T1000 (cell line): Measurements from ENCODE around the gene NFIC.
"Not testable (repeated sequence)": the region's sequence is repeated elsewhere in the genome, so short reads cannot be mapped to it uniquely, and the experiment has no call there.

Source experiments
- DNase-seq: peaks from one replicate; lab custom pipeline; 2025; ENCODE audit warnings: mixed read lengths; lab: John Stamatoyannopoulos, UW

NFIC gene

DNA sequence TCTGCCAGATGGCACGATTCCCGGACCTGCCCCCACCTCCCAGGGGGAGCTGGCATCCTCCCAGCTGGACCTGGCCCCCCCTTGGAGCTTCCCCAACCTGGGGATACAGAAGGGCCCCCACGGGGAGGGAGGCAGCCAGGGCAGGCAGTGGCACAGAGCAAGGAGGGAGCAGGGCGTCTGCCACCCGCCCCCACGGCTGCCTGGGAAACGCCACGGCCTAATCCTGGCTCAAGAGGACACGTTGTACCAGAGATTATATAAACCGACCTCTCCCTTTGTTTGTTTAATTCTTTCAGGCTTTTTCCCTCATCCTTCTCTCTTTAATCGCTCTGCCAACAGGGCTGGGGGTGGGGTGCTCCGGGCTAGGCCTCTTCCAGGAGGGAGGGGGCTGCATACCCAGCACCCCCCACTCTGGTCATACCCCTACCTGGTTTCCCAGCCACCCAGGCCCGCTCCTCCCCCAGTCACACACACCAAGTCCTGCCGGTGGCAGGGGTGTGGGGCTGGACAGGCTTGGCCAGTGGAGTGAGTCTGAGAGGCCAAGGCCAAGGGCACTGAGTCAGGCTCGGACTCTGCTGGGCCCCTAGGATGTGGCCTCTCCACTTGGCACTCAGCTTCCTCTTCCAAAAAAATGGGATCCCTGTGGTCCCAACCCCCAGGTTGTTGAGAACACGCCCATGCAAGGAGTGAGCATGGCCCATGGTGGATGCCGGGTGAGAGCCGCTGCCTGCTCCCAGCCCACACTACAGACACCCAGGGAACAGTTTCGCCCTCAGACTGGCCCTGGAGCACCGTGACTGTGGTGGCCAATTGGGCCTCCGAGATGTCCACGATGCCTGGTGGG is 29.5 kb upstream of the NFIC start:
- no peak for DNase-seq

DNA sequence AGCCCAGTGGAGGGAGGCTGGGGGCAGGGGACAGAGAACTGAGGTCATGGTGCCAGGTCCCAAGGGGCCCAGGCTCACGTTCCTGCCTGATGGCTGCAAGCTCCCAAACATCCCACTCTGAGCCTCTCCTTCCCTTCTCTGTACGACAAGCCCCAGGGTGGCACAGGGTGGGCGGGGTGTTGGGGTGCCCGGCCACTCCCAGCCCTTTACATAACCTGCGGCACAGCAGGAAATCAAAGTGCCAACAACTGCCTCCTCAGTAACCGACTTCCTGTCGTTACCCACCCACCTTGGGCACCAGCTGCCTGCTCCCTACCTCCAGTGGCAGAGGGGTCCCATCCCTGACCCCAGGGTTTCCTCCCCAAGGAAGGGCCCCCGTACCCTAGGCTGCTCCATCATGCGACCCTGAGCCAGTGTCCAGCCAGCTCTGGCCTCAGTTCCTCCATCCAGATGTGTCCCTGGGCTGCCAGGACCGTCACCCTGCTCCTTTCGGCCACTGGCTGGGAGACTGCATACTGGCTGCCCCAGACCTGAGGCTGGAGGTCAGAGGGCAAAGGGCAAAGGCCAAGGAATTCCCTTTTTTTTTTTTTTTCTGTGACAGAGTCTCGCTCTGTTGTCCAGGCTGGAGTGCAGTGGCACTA is 27.7 kb upstream of the NFIC start:
- no peak for DNase-seq

DNA sequence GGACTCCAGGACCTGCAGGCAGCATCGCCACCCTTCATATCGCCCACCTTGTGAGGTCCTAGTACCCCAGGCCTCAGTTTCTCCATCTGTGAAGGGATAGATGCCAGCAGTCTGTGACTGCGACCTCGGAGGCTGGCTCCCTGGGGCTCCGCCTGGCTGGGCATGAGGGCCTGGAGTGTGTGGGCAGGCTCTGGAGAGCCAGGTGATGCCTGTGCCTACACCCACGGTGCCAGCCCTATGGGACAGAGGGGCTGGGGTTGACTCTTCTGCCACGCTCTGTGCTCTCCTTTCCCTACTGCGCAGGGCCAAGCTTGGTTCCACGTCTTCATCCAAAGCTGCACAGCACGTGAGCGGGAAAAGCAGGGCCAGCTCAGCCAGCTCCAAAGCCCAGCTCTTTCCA is 26.0 kb upstream of the NFIC start:
- no peak for DNase-seq

DNA sequence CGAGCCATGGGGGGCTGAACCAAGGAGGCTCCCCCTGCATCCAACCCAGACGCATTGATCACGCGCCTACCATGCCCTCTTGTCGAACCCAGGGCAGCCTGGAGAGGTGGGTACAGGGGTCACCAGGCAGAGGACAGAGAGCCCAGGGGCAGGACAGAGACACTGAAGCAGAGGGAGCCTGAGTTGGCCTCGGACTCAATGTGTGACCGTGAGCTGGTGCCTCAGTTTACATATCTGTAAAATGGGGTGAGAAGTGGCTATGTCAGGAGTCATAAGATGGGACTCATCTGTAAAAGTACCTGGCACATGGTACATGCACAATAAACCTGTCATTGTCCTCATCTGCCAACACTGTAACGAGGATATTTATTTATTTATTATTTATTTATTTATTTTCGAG is 24.1 kb upstream of the NFIC start:
- no peak for DNase-seq

DNA sequence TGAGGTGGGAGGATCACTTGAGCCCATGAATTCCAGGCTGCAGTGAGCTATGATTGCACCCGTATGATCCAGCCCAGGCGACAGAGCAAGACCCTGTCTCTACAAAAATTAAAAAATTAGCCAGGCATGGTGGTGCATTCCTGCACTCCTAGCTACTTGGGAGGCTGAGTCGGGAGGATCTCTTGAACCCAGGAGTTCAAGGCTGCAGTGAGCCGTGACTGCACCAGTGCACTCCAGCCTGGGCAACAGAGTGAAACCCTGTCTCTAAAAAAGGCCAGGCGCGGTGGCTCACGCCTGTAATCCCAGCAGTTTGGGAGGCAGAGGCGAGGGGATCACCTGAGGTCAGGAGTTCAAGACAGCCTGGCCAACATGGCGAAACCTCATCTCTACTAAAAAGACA is 23.4 kb upstream of the NFIC start:
- not testable (repeated sequence) for DNase-seq

DNA sequence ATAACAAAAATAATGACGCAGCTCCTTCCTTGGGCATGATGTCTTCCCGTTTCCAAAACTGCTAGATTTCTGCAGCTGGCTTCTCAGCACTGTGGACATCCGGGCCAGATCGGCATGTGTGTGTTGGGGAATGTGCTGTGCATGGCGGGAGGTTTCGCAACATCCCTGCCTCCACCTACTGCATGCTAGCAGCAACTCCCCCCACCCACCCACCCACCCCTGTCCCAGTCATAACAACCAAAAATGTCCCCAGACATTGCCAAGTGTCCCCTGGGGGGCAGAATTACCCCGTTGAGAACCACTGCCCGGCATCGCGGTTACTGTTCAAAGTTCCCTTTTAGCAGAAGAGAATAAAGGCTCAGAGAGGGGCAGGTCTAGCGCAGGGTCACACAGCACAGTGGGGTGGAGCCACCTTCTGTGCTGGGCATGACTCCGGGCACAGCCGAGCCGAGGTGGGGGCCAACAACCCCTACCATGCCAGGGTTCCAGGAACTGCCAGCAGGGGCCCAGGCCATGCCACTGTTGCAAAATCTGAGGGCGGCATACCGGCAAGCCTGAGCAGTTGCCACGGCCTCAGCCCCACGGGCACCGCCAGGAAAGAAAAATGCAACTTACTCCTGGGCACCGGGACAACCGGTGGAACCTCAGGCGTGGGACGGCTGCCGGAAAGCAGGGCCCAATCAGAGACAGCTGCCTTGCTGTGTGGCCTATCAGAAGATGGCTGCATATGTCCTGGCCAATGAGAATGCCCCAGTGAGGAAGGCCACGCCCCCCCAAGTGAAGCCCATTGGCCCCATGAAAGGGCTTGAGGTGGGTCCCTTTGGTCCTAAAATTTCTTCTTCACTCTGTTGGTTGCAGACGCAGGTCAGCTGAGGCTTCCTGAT is 22.5 kb upstream of the NFIC start:
- peak; percentile 77 for DNase-seq

DNA sequence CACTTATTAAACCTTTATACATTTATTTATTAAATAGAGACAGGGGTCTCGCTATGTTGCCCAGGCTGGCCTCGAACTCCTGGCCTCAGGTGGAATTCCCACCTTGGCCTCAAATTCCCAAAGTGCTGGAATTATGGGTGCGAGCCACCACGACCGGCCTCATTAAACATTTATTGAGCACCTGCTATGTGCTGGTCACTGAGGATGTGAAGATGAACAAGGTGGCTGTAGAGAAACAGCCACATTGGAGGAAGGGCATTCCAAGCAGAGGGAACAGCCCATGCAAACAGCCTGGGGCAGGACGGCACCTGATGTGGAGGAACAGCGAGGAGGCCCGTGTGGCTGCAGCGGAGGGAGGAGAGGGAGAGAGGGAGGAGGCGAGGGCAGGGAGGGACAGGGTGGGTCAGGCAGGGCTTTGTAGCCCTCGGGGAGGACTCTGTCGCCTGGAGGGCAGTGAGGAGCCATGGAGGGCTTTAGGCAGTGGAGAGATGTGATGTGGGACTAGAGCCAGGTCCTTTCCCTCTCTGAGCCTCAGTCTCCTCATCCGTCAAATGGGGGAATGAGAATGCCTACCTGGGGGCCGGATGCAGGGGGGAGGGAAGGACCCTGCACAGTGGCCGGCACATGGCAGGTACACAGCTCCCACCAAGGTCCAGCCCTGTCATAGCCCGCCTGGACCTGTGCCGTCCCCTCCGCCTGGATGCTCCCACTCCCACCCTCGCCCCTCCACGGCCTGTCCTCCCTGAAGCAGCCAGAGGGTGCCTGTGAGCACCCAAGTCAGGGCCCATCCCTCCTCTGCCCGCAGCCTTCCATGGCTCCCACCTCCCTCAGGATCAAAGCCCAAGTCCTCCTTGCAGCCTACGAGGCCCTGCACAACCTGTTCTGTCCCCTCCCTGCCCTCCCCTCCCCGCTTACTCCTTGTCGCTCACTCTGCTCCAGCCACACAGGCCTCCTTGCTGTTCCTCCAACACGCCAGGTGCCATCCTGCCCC is 21.5 kb upstream of the NFIC start:
- DNase-seq: no peak

DNA sequence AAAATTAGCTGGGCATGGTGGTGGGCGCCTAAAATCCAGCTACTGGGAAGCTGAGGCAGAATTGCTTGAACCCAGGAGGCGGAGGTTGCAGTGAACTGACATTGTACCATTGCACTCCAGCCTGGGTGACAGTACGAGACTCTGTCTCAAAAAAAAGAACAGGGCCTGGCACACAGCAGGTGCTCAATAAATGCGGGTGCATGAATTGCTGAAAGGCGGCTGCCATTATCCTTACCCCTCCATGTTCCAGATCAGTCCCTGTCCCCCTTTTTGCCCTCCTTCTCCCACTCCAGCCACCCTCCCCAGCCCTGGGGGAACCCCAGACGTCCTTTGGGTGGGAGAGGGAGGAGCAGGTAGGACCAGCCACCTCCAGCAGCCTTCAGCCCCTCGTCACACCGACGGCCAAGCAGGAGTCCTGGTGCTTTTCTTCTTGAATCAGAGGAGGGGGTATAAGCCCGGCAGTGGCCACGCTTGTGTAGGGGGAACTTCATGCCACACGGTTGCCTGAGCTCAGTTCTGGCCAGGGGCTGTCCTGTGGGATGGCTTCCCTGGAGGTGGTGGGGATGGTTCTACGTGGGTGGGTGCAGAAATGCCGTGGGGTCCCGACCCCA is 20.4 kb upstream of the NFIC start:
- no peak for DNase-seq

DNA sequence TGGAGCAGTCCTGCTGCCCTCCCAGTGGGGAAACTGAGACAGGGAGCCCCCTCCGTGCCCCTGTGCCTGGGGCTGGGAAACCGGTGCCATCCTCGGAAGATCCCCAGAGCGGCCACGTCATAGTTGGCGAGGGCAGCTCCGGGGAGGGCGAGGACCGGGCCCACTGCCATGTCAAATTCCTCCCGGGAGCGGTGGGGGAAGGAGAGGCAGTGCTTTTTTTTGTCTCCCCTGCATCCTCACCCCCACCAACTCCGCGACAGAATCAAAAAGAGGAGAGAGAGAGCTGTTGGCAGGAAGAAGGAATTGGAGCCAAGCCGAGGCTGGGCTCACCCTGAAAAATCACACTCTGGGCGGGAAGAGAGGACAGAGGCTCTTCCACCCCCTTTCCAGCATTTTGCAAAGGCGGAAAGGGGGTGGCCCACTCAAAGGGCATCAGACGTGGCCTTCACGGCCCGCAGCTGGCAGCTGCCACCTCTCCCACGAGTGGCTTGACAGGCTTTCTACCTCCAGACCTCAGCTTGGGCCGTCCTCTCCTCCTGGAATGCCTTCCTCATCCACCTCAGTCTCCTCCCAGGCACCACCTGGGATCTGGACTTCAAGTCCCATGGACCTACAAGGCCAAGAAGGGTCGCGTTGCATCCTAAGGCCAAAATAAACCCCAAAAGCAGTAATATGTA is 19.6 kb upstream of the NFIC start:
- DNase-seq: no peak

DNA sequence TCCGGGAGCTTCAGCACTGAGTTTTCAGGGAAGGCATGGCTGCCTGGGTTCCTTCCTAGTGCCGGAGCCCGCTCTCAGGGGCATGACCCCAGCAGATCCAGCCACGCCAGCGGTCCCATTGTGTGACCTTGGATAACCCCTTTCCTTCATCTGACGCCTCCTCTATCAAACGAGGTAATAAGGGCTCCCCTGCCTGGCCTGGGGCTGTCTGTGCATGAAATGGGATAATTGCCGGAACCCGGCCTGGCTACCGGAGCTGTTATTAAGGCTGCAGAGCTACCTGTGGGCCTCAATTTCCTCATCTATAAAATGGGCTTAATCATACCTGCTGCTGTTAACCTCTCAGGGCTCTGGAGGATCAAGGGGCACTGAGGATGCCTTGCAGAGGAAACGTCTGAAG is 18.3 kb upstream of the NFIC start:
- no peak for DNase-seq

DNA sequence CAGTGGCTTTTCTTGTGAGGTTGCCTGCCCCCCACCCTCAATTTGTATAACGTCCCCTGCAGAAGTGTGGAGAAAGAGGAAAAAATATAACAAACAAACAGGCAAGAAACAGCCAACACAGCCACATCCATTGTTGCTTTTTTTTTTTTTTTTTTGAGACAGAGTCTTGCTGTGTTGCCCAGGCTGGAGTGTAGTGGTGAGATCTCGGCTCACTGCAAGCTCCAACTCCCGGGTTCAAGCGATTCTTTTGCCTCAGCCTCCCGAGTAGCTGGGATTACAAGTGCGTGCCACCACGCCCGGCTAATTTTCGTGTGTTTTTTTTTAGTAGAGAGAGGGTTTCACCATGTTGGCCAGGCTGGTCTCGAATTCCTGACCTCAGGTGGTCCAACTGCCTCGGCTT is 17.9 kb upstream of the NFIC start:
- DNase-seq: not testable (repeated sequence)

DNA sequence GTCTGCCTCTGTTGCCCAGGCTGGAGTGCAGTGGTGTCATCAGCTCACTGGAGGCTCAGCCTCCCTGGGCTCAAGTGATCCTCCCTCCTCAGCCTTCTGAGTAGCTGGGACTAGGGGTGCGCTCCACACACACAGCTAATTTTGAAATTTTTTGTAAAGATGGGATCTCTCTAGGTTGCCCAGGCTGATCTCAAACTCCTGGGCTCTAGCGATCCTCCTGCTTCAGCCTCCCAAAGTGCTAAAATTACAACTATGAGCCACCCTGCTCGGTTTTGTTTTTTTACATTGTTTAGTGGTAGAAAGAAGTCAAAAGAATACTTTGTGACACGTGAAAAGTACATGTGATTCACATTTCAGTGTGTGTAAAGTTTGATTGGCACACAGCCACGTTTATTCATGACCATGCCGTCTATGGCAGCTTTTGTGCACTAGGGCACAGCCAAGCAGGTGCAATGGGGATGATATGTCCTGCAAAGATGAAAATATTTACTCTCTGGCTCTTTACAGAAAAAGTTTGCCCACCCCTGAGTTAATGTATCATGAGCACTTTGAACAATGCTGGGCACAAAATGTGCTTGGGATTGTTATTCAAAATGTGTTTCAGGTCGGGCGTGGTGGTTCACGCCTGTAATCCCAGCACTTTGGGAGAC is 16.2 kb upstream of the NFIC start:
- DNase-seq: no peak

DNA sequence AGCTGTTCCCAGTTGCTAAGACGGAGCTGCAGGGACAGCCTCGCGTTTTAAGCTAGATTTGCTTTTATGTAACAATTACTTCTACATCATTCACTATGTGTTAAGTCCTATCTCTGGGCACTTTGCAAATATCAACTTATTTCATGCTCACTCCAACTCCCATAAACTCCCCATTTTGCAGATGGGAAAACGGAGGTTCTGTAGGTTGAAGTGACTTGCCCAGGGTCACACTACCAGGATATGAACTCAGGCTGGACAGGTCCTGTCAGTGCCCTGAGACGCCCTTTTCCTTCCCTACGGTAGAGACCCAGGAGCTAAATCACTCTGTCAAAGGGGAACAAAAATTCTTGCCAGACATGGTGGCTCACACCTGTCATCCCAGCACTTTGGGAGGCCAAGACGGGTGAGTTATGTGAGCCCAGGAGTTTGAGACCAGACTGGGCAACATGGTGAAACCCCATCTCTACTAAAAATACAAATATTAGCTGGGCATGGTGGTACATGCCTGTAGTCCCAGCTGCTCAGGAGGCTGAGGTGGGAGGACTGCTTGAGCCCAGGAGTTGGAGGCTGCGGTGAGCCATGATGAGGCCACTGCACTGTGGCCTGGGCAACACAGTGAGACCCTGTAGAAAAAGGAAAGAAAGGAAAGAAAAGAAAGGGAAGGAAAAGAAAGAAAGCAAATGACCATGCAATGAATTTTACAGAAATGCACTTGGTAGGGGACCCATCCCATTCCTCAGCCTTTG is 14.5 kb upstream of the NFIC start:
- DNase-seq: no peak

DNA sequence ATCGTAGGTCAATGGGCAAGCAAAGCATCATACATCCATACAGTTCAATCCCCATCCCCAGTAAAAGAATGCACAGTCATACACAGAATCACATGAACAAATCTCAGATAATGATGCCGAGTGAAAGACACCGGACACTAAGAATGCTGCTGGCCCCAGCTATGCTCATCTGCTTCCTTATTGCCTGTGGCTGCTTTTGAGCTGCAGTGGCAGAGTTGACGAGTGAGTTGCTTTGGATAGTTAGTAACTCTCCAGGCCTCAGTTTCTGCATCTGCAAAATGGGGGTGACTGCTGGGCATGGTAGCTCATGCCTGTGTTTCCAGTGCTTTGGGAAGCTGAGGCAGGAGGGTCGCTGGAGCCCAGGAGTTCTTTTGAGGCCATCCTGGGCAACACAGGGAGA is 12.9 kb upstream of the NFIC start:
- DNase-seq: no peak

DNA sequence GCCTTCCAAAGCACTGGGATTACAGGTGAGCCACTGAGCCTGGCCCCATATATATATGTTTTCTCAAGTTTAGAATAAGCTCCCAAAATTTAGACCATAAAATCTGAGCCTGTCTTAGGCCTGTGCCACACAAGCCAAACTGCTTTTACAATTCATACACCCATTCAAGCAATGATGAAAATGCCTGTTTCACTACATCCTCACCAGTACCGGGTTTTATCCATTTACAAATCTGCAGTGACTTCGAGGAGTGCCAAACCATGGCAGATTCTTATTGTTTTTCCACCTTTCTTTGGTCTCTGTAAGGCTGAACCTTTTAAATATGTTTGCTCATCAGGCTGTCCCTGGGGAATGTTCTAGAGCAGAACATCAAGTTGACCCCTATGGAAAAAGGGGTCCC is 9.6 kb upstream of the NFIC start:
- DNase-seq: no peak

DNA sequence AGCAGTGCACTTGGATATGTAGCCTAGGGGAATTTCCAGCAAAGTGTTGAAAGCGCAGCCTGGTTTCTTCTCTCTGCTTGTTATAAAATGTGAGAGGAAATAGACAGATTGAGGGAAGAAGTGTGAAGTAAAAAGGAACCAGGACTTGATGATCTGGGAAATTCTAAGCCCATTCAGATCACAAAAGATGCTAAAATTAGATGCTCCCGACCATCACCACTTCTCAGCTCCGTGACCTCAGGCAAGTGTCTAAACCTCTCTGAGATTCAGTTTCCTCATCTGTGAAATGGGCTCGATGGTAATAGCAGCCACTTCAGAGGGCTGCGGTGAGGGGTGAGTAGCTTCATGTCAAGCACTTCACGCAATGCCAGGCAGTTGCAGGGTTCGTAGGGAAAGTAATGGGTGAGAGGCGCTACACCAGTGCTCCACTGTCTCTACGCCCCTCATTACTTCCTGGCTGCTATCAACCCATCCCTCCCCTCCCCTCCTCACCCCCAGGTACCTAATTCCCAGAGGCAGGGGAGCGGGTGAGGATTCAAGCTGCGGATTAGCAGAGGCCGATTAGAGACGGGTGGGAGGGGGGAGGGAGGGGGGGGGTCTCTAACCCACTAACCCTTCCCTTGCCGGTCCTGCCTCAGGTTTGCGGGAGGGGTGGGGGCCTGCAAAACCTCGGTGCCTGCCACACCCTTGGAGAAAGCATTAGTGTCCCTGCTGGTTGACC is 9.0 kb upstream of the NFIC start:
- no peak for DNase-seq

DNA sequence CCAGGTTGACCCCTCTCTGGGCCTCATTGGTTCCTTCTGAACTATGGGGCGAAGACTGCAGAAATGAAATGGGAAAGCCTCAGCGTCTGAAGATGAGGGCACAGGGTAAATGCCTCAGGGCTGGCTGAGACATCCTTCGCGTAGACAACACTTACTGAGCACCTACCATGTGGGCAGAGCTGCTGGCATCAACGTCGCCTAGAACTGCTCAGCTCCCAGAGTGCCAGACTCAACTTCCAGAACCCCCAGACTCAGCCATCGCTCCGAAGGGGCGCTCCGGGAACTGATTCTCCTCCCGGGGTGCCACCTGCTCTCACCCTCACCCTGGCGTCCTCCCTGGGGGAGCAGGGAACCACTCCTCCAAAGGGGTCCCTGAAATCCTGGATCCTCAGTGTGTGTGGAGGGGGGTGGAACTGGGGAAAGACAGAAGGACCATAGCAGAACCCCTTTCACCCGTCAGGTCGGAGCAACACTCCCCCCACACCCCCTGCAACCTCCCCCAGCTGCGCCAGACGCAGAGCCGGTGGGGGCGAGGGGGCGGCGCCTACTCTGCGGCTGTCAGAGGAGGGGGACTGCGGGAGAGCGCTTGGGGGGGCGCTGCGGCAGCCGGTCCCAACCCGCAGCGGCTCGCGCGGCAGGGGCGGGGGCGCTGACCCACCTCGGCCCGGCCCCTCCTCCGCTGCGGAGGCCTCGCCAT is 8.2 kb upstream of the NFIC start:
- no peak for DNase-seq

DNA sequence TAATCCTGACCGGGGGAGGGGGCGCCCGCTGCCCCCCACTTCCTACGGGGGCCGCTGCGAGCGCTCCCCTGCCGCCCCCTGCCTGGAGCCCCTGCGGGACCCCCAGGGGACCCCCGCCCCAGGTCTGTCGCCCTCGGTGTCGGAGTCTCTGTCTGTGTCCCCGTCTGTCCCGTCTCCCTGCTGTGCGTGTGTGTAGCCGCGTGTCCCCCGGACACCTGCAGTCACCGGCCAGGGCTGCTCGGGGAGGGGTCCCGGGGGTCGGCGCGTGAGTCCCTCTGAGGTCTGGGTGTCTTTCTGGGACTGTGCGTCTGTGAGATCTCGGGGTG is 7.7 kb upstream of the NFIC start:
- DNase-seq: no peak
